H9 (cell line): ENCODE results near the gene FBXL15. TPM values are rescaled to one million over a fixed set of nuclear protein-coding genes. Genes with fewer than 3 reads are reported as not detected.

Source experiments
- DNase-seq: peaks from one replicate; pipeline ENCODE4 v3.0.0-alpha.2; 2017
- H2AFZ ChIP-seq: one replicate; pipeline ENCODE4 v1.6.1; 2013; ENCODE audit warnings: mild to moderate bottlenecking, low read length, control low read depth, moderate library complexity
- H2AK5ac ChIP-seq: 2 replicates; pipeline ENCODE4 v1.6.1; 2013; ENCODE audit warnings: low read length, control low read depth, mixed read lengths; ENCODE audit not compliant: insufficient read length
- H2BK120ac ChIP-seq: one replicate; pipeline ENCODE4 v1.6.1; 2013; ENCODE audit warnings: low read depth, mild to moderate bottlenecking, low read length, control low read depth, inconsistent platforms; ENCODE audit not compliant: poor library complexity, severe bottlenecking
- H2BK12ac ChIP-seq: 2 replicates; pipeline ENCODE4 v1.6.1; 2013; ENCODE audit warnings: low read length, control low read depth, mixed read lengths, low read depth; ENCODE audit not compliant: insufficient read length
- H2BK15ac ChIP-seq: 2 replicates; pipeline ENCODE4 v1.6.1; 2013; ENCODE audit warnings: low read depth, low read length, control low read depth
- H2BK20ac ChIP-seq: one replicate; pipeline ENCODE4 v1.6.1; 2013; ENCODE audit warnings: low read depth, mild to moderate bottlenecking, low read length, control low read depth, inconsistent platforms; ENCODE audit not compliant: poor library complexity, severe bottlenecking
- H2BK5ac ChIP-seq: 2 replicates; pipeline ENCODE4 v1.6.1; 2013; ENCODE audit warnings: low read length, control low read depth, mixed read lengths; ENCODE audit not compliant: insufficient read length
- H3K14ac ChIP-seq: 2 replicates; pipeline ENCODE4 v1.6.1; 2013; ENCODE audit warnings: low read length, control low read depth; ENCODE audit not compliant: insufficient read depth
- H3K18ac ChIP-seq: 2 replicates; pipeline ENCODE4 v1.6.1; 2013; ENCODE audit warnings: low read depth, mild to moderate bottlenecking, mixed read lengths, low read length, control low read depth; ENCODE audit not compliant: insufficient read length
- H3K23ac ChIP-seq: 2 replicates; pipeline ENCODE4 v1.6.1; 2013; ENCODE audit warnings: low read length, control low read depth, mixed read lengths, low read depth; ENCODE audit not compliant: insufficient read length
- H3K23me2 ChIP-seq: 2 replicates; pipeline ENCODE4 v1.6.1; 2013; ENCODE audit warnings: low read depth, mild to moderate bottlenecking, mixed read lengths, low read length, control low read depth; ENCODE audit not compliant: insufficient read length, poor library complexity, severe bottlenecking
- H3K27ac ChIP-seq: 2 replicates; pipeline ENCODE4 v1.5.1; 2013; ENCODE audit warnings: low read length, control low read depth, mixed read lengths, low read depth; ENCODE audit not compliant: insufficient read length
- H3K27me3 ChIP-seq: 2 replicates; pipeline ENCODE4 v1.6.1; 2013; ENCODE audit warnings: low read length, control low read depth, inconsistent platforms; ENCODE audit not compliant: insufficient read depth
- H3K4ac ChIP-seq: 2 replicates; pipeline ENCODE4 v1.6.1; 2013; ENCODE audit warnings: low read depth, mild to moderate bottlenecking, control low read depth, inconsistent platforms, low read length, moderate library complexity
- H3K4me1 ChIP-seq: 2 replicates; pipeline ENCODE4 v1.6.1; 2013; ENCODE audit warnings: low read length, control low read depth, inconsistent platforms; ENCODE audit not compliant: insufficient read depth
- H3K4me2 ChIP-seq: 2 replicates; pipeline ENCODE4 v1.6.1; 2013; ENCODE audit warnings: low read length, control low read depth, mixed read lengths; ENCODE audit not compliant: insufficient read length, insufficient read depth
- H3K56ac ChIP-seq: 2 replicates; pipeline ENCODE4 v1.6.1; 2013; ENCODE audit warnings: low read depth, mild to moderate bottlenecking, mixed read lengths, low read length, control low read depth; ENCODE audit not compliant: insufficient read length
- H3K79me1 ChIP-seq: 2 replicates; pipeline ENCODE4 v1.6.1; 2013; ENCODE audit warnings: low read depth, mild to moderate bottlenecking, moderate library complexity, low read length, control low read depth, inconsistent platforms; ENCODE audit not compliant: insufficient read depth, poor library complexity, severe bottlenecking
- H3K79me2 ChIP-seq: 2 replicates; pipeline ENCODE4 v1.6.1; 2013; ENCODE audit warnings: low read length, control low read depth, inconsistent platforms; ENCODE audit not compliant: insufficient read depth
- H3K9ac ChIP-seq: 2 replicates; pipeline ENCODE4 v1.6.1; 2013; ENCODE audit warnings: low read length, control low read depth, mixed read lengths; ENCODE audit not compliant: insufficient read length; ENCODE audit errors: extremely low read depth
- H3K9me3 ChIP-seq: one replicate; pipeline ENCODE4 v1.6.1; 2013; ENCODE audit warnings: low read depth, low read length, inconsistent platforms; ENCODE audit not compliant: control insufficient read depth
- H3T11ph ChIP-seq: one replicate; pipeline ENCODE4 v1.6.1; 2013; ENCODE audit warnings: mild to moderate bottlenecking, low read length, control low read depth, inconsistent platforms
- H4K20me1 ChIP-seq: one replicate; pipeline ENCODE4 v1.6.1; 2013; ENCODE audit not compliant: control insufficient read depth, insufficient read length, insufficient read depth
- H4K5ac ChIP-seq: 2 replicates; pipeline ENCODE4 v1.6.1; 2013; ENCODE audit warnings: low read depth, mild to moderate bottlenecking, mixed read lengths, low read length, control low read depth; ENCODE audit not compliant: insufficient read length
- H4K8ac ChIP-seq: replicated peaks from 2 replicates; pipeline ENCODE4 v1.6.1; 2013; ENCODE audit warnings: low read length, control low read depth, mixed read lengths, low read depth; ENCODE audit not compliant: insufficient read length
- H4K91ac ChIP-seq: 2 replicates; pipeline ENCODE4 v1.6.1; 2013; ENCODE audit warnings: low read depth, mild to moderate bottlenecking, moderate library complexity, mixed read lengths, low read length, control low read depth; ENCODE audit not compliant: insufficient read length
- H3K27ac Mint-ChIP-seq, 3 experiments: 2 replicates in 2 of 3; 3 replicates in 1 of 3; pipeline ENCODE4 v1.8.0; 2020 to 2021; ENCODE audit warnings: mixed read lengths in 3 of 3, mild to moderate bottlenecking in 1 of 3, moderate library complexity in 1 of 3
- H3K27me3 Mint-ChIP-seq: 2 replicates; pipeline ENCODE4 v1.8.0; 2021; ENCODE audit warnings: low read depth, mild to moderate bottlenecking, moderate library complexity, mixed read lengths
- H3K36me3 Mint-ChIP-seq, 3 experiments: 2 replicates in 2 of 3; 3 replicates in 1 of 3; pipeline ENCODE4 v1.8.0; 2020 to 2021; ENCODE audit warnings: low read depth in 3 of 3, mixed read lengths in 3 of 3; ENCODE audit not compliant: insufficient read depth in 1 of 3
- H3K4me1 Mint-ChIP-seq, 2 experiments: 2 replicates each; pipeline ENCODE4 v1.8.0; 2020; ENCODE audit warnings: mixed read lengths in 2 of 2
- H3K4me3 Mint-ChIP-seq, 2 experiments: 2 replicates in 1 of 2; 3 replicates in 1 of 2; pipeline ENCODE4 v1.8.0; 2020 to 2021; ENCODE audit warnings: mild to moderate bottlenecking in 2 of 2, mixed read lengths in 2 of 2, moderate library complexity in 1 of 2
- H3K9me3 Mint-ChIP-seq, 2 experiments: 2 replicates in 1 of 2; 3 replicates in 1 of 2; pipeline ENCODE4 v1.8.0; 2020; ENCODE audit warnings: mild to moderate bottlenecking in 2 of 2, mixed read lengths in 2 of 2, moderate library complexity in 1 of 2
- CTCF ChIP-seq: fragments of 200-600 bp; sonication (generic); conservative IDR thresholded peaks from 3 replicates; pipeline ENCODE4 v1.8.0; 2021; ENCODE audit warnings: antibody characterized with exemption, mild to moderate bottlenecking
- WGBS: extraction: QIAGEN DNeasy Blood & Tissue Kit; methylation state at CpG from one replicate; pipeline ENCODE4 v1.1.7; 2013; ENCODE audit warnings: missing lambda C conversion rate, low lambda C conversion rate, mixed read lengths; ENCODE audit not compliant: insufficient read length; ENCODE audit errors: extremely low coverage; 5-methylcytosine and 5-hydroxymethylcytosine counted together
- total RNA-seq: library from RNA; stranded (reverse); gene quantifications from 2 replicates; pipeline ENCODE4 v1.2.1, GENCODE V29; 2021

Gene FBXL15
- total RNA-seq, 1 experiment from 2014 or later, result 9.1 TPM

- no peak for DNase-seq
- no CpG with 5 or more reads among the region's 6 CpGs for WGBS
- Histone ChIP-seq H3K79me1 (no peaks in the 10 kb centered on the region), H3K14ac (no peak overlapping the region), H2BK5ac (no peak overlapping the region), H3K4ac (no peak overlapping the region), H3K18ac (no peak overlapping the region), H3K9ac (no peak overlapping the region), H3T11ph (no peak overlapping the region), H3K4me2 (no peak overlapping the region), H2AK5ac (no peak overlapping the region), H4K91ac (no peak overlapping the region), H3K27me3 (peaks cover 23% of the 10 kb centered on the region; the same call in 1 of the 2 replicates), H4K8ac (no peak overlapping the region), H2BK15ac (no peak overlapping the region), H3K79me2 (no peaks in the 10 kb centered on the region), H2BK12ac (no peak overlapping the region), H2BK20ac (no peak overlapping the region), H3K23ac (no peak overlapping the region), H2BK120ac (no peak overlapping the region), H4K20me1 (peaks cover 2% of the 10 kb centered on the region), H2AFZ (no peak overlapping the region), H4K5ac (no peak overlapping the region), H3K23me2 (peaks cover 3% of the 10 kb centered on the region), H3K9me3 (no peaks in the 10 kb centered on the region), H3K56ac (no peak overlapping the region), H3K4me1 (no peaks in the 10 kb centered on the region), H3K27ac (no peak overlapping the region)
- Mint-ChIP-seq H3K4me1 (peaks cover 12 to 14% of the 10 kb centered on the region in 2 experiments), H3K27me3 (peaks cover 58% of the 10 kb centered on the region), H3K9me3 (peaks cover 0 to 4% of the 10 kb centered on the region in 2 experiments; a peak in 1 of 5 replicates), H3K27ac (0 out of 7 replicates have a peak overlapping the region, but pooled peaks of 1 of the 3 experiments have one; percentile 27), H3K4me3 (no peak overlapping the region), H3K36me3 (peaks cover 3 to 12% (median 4%) of the 10 kb centered on the region in 3 experiments; a peak in 5 of 7 replicates)
- TF ChIP-seq CTCF, result no peak
These were observed 15.0 kb upstream of the FBXL15 start for GRCh38 chr10:102405632-102406031.
